ENCODE measurements around the gene MCRIP1. TPM values are rescaled to one million over a fixed set of nuclear protein-coding genes. Genes with fewer than 3 reads are reported as not detected.

The MCRIP1 gene
- total and polyA plus RNA-seq, 2 donors (not counting 1 experiment from before 2014, with no cell fraction given): 69.7 to 84.0 TPM

DNA sequence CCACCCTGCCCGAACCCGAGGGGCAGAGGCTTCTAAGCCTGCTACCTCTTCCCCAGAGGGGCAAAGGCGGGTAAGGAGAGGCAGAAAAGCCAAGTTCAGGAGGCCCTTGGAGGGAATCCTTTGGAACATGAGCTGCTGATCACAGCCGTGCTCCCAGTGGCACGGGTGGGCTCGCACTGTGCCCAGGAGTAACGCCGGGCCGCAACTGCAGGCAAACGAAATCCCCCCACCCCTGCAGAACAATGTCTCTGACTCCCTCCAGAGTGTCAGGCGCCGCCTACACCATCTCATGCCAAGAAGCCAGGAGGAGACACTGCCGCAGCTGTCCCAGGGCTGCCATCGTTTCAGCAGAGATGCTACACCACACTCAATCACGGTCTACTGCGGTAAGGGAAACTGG is 18.3 kb upstream of the MCRIP1 start:
- peaks cover 4 to 45% of the 10 kb centered on the region in 2 experiments for H3K36me3 ChIP-seq (replicated peaks in 1 of 2; ENCODE audit: control extremely low read depth in 1 of 2, control insufficient read depth in 1 of 2, extremely low read depth in 1 of 2, insufficient read depth in 2 of 2, low read length in 1 of 2)
- no peaks in the 10 kb centered on the region for H3K27me3 Mint-ChIP-seq
- no peaks in the 10 kb centered on the region for H3K4me1 Mint-ChIP-seq
- H2AFZ ChIP-seq (ENCODE audit: insufficient read depth, low read depth, low read length, poor library complexity, severe bottlenecking): no peak overlapping the region
- peaks cover 36% of the 10 kb centered on the region for H4K20me1 ChIP-seq (ENCODE audit: control insufficient read depth, insufficient read depth, low read length, poor library complexity, severe bottlenecking)
- no peaks in the 10 kb centered on the region for H3K9me3 Mint-ChIP-seq (ENCODE audit: insufficient read depth)
- no peak overlapping the region for H3K4me2 ChIP-seq (replicated peaks; ENCODE audit: low read depth, low read length, poor library complexity, severe bottlenecking)
- WGBS (ENCODE audit: insufficient coverage): 99% methylated on average over 9 of the region's 16 CpGs
- no peaks in the 10 kb centered on the region for H3K9me3 ChIP-seq (ENCODE audit: control extremely low read depth in 1 of 3, control insufficient read depth in 2 of 3, insufficient read depth in 1 of 3, low read length in 2 of 3)
- no peak overlapping the region for H3K27ac ChIP-seq (ENCODE audit: low read length in 2 of 2)
- no peaks in the 10 kb centered on the region for H3K4me1 ChIP-seq (ENCODE audit: control insufficient read depth in 2 of 2, insufficient read depth in 2 of 2, low read length in 2 of 2)
- ChIA-PET POLR2A (no interaction called here), CTCF (no interaction called here)
- TF ChIP-seq, protein P1, sequence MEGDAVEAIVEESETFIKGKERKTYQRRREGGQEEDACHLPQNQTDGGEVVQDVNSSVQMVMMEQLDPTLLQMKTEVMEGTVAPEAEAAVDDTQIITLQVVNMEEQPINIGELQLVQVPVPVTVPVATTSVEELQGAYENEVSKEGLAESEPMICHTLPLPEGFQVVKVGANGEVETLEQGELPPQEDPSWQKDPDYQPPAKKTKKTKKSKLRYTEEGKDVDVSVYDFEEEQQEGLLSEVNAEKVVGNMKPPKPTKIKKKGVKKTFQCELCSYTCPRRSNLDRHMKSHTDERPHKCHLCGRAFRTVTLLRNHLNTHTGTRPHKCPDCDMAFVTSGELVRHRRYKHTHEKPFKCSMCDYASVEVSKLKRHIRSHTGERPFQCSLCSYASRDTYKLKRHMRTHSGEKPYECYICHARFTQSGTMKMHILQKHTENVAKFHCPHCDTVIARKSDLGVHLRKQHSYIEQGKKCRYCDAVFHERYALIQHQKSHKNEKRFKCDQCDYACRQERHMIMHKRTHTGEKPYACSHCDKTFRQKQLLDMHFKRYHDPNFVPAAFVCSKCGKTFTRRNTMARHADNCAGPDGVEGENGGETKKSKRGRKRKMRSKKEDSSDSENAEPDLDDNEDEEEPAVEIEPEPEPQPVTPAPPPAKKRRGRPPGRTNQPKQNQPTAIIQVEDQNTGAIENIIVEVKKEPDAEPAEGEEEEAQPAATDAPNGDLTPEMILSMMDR (IDR thresholded peaks at IDR 0.05): no peak
- TF ChIP-seq EZH2 (IDR thresholded peaks at IDR 0.05; ENCODE audit: borderline replicate concordance, insufficient read depth, low read depth, low read length, poor library complexity, severe bottlenecking): no peak
- DNase-seq: no peak
- no peak for ATAC-seq (ENCODE audit: low read depth)
- no peak overlapping the region for H3K4me3 Mint-ChIP-seq
- H3K27me3 ChIP-seq (replicated peaks in 1 of 4; ENCODE audit: control extremely low read depth in 1 of 4, control insufficient read depth in 3 of 4, insufficient read depth in 4 of 4, low read length in 3 of 4): no peaks in the 10 kb centered on the region
- no peak overlapping the region for H3K27ac Mint-ChIP-seq
- intact Hi-C loops (cut with micrococcal nuclease): no loop called here
- H3K79me2 ChIP-seq (ENCODE audit: control insufficient read depth, insufficient read depth, low read length): peaks cover 17% of the 10 kb centered on the region
- H3K9ac ChIP-seq (ENCODE audit: low read length): no peak overlapping the region
- H3K4me3 ChIP-seq (ENCODE audit: control extremely low read depth in 1 of 5, extremely low read depth in 1 of 5, insufficient read depth in 1 of 5, low read depth in 2 of 5, low read length in 4 of 5): no peak overlapping the region

DNA sequence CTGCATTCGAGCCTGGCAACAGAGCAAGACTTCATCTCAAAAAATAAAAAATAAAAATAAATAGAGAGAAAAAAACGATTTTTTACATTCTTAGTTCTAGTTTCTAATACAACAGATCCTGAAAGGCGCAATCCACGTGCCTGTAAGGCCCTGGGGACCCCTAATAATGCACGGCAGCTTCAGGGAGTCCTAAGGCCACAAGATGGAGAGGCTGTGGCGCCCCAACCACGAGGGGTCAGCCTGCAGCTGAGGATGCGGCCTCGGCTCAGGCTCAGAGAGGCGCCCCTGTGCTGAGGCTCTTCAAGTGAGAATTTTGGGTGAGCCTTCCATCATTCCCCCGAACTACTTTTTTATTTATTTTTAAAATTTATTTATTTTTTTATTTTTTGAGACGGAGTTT is 16.4 kb upstream of the MCRIP1 start:
- H3K27ac ChIP-seq (ENCODE audit: low read length in 2 of 2): no peak overlapping the region
- intact Hi-C loops (cut with micrococcal nuclease): no loop called here
- ATAC-seq (ENCODE audit: low read depth): no peak
- H3K9me3 Mint-ChIP-seq (ENCODE audit: insufficient read depth): no peaks in the 10 kb centered on the region
- H3K4me3 ChIP-seq (ENCODE audit: control extremely low read depth in 1 of 5, extremely low read depth in 1 of 5, insufficient read depth in 1 of 5, low read depth in 2 of 5, low read length in 4 of 5): no peak overlapping the region
- POLR2A ChIA-PET: no interaction called here
- WGBS (ENCODE audit: insufficient coverage): no CpG with 5 or more reads among the region's 12 CpGs
- H3K27me3 ChIP-seq (replicated peaks in 1 of 4; ENCODE audit: control extremely low read depth in 1 of 4, control insufficient read depth in 3 of 4, insufficient read depth in 4 of 4, low read length in 3 of 4): no peaks in the 10 kb centered on the region
- no peak for DNase-seq
- H3K9ac ChIP-seq (ENCODE audit: low read length): no peak overlapping the region
- peaks cover 3 to 53% of the 10 kb centered on the region in 2 experiments for H3K36me3 ChIP-seq (replicated peaks in 1 of 2; ENCODE audit: control extremely low read depth in 1 of 2, control insufficient read depth in 1 of 2, extremely low read depth in 1 of 2, insufficient read depth in 2 of 2, low read length in 1 of 2)
- H3K27me3 Mint-ChIP-seq: no peaks in the 10 kb centered on the region
- CTCF ChIA-PET: no interaction called here
- no peaks in the 10 kb centered on the region for H3K4me1 Mint-ChIP-seq
- H3K4me3 Mint-ChIP-seq: no peak overlapping the region
- H2AFZ ChIP-seq (ENCODE audit: insufficient read depth, low read depth, low read length, poor library complexity, severe bottlenecking): no peak overlapping the region
- H3K9me3 ChIP-seq (ENCODE audit: control extremely low read depth in 1 of 3, control insufficient read depth in 2 of 3, insufficient read depth in 1 of 3, low read length in 2 of 3): no peaks in the 10 kb centered on the region
- TF ChIP-seq, protein P1 (IDR thresholded peaks at IDR 0.05): no peak
- no peak for TF ChIP-seq EZH2 (IDR thresholded peaks at IDR 0.05; ENCODE audit: borderline replicate concordance, insufficient read depth, low read depth, low read length, poor library complexity, severe bottlenecking)
- no peak overlapping the region for H3K4me2 ChIP-seq (replicated peaks; ENCODE audit: low read depth, low read length, poor library complexity, severe bottlenecking)
- no peaks in the 10 kb centered on the region for H3K4me1 ChIP-seq (ENCODE audit: control insufficient read depth in 2 of 2, insufficient read depth in 2 of 2, low read length in 2 of 2)
- peaks cover 16% of the 10 kb centered on the region for H3K79me2 ChIP-seq (ENCODE audit: control insufficient read depth, insufficient read depth, low read length)
- H4K20me1 ChIP-seq (ENCODE audit: control insufficient read depth, insufficient read depth, low read length, poor library complexity, severe bottlenecking): peaks cover 32% of the 10 kb centered on the region
- H3K27ac Mint-ChIP-seq: no peak overlapping the region

Measured in B cell (primary cell).